Thoracic aorta (tissue), 2 donors: ENCODE data around the gene ARID3B. TPM values are rescaled to one million over a fixed set of nuclear protein-coding genes. Genes with fewer than 3 reads are reported as not detected.
A peak's percentile ranks its signal among the peaks of the same experiment; 100 is the strongest.

ENCODE experiments used
- ATAC-seq: fragments of 150-250 bp; one replicate; pipeline ENCODE4 v1.8.0; 2017; ENCODE audit warnings: low read depth; ENCODE audit not compliant: insufficient number of reproducible peaks, low FRiP score
- DNase-seq: peaks from one replicate; pipeline ENCODE4 v3.0.0-alpha.2; 2020; ENCODE audit warnings: low spot score
- H3K27ac ChIP-seq, 2 donors: fragments of 200-600 bp; sonication (generic); 1 replicate in 1 of 2; 2 replicates in 1 of 2; pipeline ENCODE4 v1.5.1; 2016; ENCODE audit warnings: mild to moderate bottlenecking in 2 of 2, moderate library complexity in 2 of 2
- H3K27me3 ChIP-seq: fragments of 200-600 bp; sonication (generic); replicated peaks from 2 replicates; pipeline ENCODE4 v1.6.0; 2016; ENCODE audit warnings: mild to moderate bottlenecking; ENCODE audit not compliant: insufficient read depth
- H3K36me3 ChIP-seq: fragments of 200-600 bp; sonication (generic); one replicate; pipeline ENCODE4 v1.5.1; 2016
- H3K4me1 ChIP-seq, 2 donors: fragments of 200-600 bp; sonication (generic); 1 replicate in 1 of 2; 2 replicates in 1 of 2; pipeline versions ENCODE4 v1.5.1 to v1.6.0; 2016; ENCODE audit warnings: low read depth in 2 of 2, mild to moderate bottlenecking in 1 of 2; ENCODE audit not compliant: control insufficient read depth in 1 of 2
- H3K4me3 ChIP-seq: fragments of 200-600 bp; sonication (generic); 2 replicates; pipeline ENCODE4 v1.5.1; 2016; ENCODE audit warnings: mild to moderate bottlenecking
- H3K9me3 ChIP-seq: fragments of 200-600 bp; sonication (generic); 2 replicates; pipeline ENCODE4 v1.5.1; 2016
- CTCF ChIP-seq: fragments of 200-600 bp; sonication (generic); IDR thresholded peaks from one replicate; pipeline ENCODE4 v1.5.1; 2019; ENCODE audit warnings: antibody characterized with exemption
- total RNA-seq, 2 donors: library from RNA; depleted of rRNA; stranded (reverse); fragments of >200 nt; gene quantifications; one replicate each; pipeline versions ENCODE4 v1.1.0 to v1.2.3, GENCODE V29; 2016

ARID3B gene
- total RNA-seq, 2 donors from 2014 or later = 8.9 to 15.0 TPM

DNA sequence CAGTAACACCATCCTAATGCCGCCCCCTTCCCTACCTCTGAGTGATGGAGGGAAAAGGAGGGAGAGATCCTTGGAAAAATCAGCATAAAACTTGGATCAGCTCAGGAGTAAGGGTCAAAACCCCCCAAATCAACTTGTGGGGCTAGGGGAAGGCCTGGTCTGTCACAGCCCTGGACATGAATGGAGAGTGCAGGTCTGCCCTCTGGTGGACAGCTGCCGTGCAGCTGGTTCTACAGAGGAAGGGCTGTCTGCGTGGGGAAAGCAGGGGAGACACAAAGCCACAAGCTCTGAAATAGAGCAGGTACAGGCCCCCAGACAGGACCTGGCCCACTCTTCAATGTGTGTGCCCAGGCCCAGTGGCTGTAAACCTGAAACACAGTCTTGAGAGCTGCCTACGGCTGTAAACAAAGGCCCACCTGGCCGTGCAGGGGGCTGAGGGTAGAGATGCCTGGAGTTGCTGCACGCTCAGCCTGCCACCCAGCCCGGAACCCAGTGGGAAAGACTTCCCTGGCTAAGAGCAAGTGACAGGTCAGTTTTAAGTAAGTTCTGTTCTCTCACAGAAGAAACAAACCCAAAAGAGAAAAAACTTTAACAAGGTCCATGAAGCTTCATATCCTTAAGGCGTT is 91.0 kb downstream of the ARID3B start:
- ATAC-seq (no peak), DNase-seq (no peak)
- H3K4me3 ChIP-seq = no peak overlapping the region
- no peaks in the 10 kb centered on the region for H3K9me3 ChIP-seq
- H3K4me1 ChIP-seq = no peaks in the 10 kb centered on the region
- H3K27ac ChIP-seq = no peak overlapping the region
- peaks cover 73% of the 10 kb centered on the region for H3K36me3 ChIP-seq
- peak; percentile 71 for TF ChIP-seq CTCF
- no peaks in the 10 kb centered on the region for H3K27me3 ChIP-seq

GRCh38 chr15:74632601-74633000 is 91.6 kb downstream of the ARID3B start:
- no peak for DNase-seq

DNA sequence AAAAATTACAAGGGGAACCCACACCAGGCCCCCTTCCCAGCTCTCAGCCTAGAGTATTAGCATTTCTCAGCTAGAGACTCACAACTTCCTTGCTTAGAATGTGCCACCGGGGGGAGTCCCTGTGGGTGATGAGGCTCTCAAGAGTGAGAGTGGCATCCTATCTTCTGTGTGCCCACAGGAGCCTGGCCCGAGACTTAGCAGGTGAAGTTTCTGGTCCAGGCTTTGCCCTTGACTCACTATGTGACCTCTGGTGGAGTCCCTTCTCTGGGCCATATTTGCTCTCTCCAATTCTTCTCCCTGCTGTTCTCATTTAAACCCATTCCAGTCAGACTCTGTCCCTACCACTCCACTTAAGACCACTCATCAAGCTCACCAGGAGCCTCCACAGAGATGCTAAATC is 92.8 kb downstream of the ARID3B start:
- DNase-seq (no peak), ATAC-seq (no peak)
- Histone ChIP-seq H3K4me3 (no peak overlapping the region), H3K27me3 (no peaks in the 10 kb centered on the region), H3K4me1 (no peaks in the 10 kb centered on the region), H3K9me3 (no peaks in the 10 kb centered on the region), H3K27ac (no peak overlapping the region), H3K36me3 (peaks cover 61% of the 10 kb centered on the region)
- TF ChIP-seq CTCF = no peak

More at GRCh38 chr15:74632601-74633000, 91.6 kb downstream of the ARID3B start:
- H3K36me3 ChIP-seq = peaks cover 70% of the 10 kb centered on the region
- H3K9me3 ChIP-seq = no peaks in the 10 kb centered on the region
- H3K27ac ChIP-seq = no peak overlapping the region
- H3K4me1 ChIP-seq = no peaks in the 10 kb centered on the region
- TF ChIP-seq CTCF = no peak
- no peaks in the 10 kb centered on the region for H3K27me3 ChIP-seq
- no peak for ATAC-seq
- H3K4me3 ChIP-seq = no peak overlapping the region

DNA sequence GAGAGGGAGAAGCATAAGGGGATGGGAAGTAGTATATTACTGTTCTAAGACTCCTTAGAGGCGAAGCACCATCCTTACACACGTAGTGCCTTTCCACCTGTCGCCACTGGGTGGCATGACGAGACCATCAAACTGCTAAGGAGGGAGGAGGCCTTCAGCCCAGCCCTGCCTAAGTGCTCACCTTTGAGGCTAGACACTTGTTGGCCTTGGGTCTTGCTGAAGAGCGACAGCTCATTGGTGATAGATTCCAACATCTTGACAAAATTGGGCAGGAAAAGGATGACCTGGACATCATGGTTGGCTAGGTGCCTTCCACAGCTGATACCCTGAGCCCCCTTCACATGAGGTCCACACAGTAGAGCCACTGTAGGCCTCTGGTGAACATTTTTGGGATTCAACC is 94.2 kb downstream of the ARID3B start:
- no peak overlapping the region for H3K27ac ChIP-seq
- H3K27me3 ChIP-seq = no peaks in the 10 kb centered on the region
- ATAC-seq = no peak
- H3K36me3 ChIP-seq = peaks cover 60% of the 10 kb centered on the region
- no peaks in the 10 kb centered on the region for H3K9me3 ChIP-seq
- H3K4me1 ChIP-seq = peaks cover 0 to under 1% of the 10 kb centered on the region in 2 donors
- no peak overlapping the region for H3K4me3 ChIP-seq
- TF ChIP-seq CTCF = peak; percentile 78
- DNase-seq = no peak

DNA sequence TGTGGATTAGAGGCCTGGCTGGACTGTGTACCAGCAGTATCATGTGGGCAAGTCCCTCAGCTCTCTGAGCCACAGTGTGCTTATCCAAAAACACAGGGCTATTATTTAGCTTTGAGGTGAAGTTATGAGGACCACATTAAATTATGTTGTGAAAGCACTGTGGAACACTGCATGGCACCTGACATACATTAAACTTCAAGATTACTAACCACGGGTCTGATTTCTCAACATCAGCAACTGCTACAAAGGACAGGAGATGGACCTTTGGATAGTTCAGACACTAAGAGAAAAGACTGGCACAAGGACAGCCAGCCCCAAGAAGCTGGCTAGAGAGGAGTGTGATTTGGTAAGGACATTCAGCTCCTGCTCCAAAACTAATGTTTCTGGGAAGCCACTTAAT is 96.0 kb downstream of the ARID3B start:
- H3K4me3 ChIP-seq = no peak overlapping the region
- H3K9me3 ChIP-seq = no peaks in the 10 kb centered on the region
- no peaks in the 10 kb centered on the region for H3K27me3 ChIP-seq
- peaks cover 43% of the 10 kb centered on the region for H3K36me3 ChIP-seq
- no peak for ATAC-seq
- no peak for DNase-seq
- no peak overlapping the region for H3K27ac ChIP-seq
- TF ChIP-seq CTCF = no peak
- peaks cover 0 to 18% of the 10 kb centered on the region in 2 donors for H3K4me1 ChIP-seq
